Myocyte (in vitro differentiated cells): ENCODE measurements around the gene PXMP4. TPM values are rescaled to one million over a fixed set of nuclear protein-coding genes. Genes with fewer than 3 reads are reported as not detected.

Experiments used
- DNase-seq: peaks from one replicate; pipeline ENCODE4 v3.0.0-alpha.2; 2012; ENCODE audit warnings: low read depth
- total RNA-seq: library from RNA; depleted of rRNA; stranded (reverse); fragments of >200 nt; gene quantifications from 2 replicates; pipeline ENCODE4 v1.2.3, GENCODE V29; 2014

The PXMP4 gene
- total RNA-seq, 1 donor from 2014 or later = 6.4 TPM

DNA sequence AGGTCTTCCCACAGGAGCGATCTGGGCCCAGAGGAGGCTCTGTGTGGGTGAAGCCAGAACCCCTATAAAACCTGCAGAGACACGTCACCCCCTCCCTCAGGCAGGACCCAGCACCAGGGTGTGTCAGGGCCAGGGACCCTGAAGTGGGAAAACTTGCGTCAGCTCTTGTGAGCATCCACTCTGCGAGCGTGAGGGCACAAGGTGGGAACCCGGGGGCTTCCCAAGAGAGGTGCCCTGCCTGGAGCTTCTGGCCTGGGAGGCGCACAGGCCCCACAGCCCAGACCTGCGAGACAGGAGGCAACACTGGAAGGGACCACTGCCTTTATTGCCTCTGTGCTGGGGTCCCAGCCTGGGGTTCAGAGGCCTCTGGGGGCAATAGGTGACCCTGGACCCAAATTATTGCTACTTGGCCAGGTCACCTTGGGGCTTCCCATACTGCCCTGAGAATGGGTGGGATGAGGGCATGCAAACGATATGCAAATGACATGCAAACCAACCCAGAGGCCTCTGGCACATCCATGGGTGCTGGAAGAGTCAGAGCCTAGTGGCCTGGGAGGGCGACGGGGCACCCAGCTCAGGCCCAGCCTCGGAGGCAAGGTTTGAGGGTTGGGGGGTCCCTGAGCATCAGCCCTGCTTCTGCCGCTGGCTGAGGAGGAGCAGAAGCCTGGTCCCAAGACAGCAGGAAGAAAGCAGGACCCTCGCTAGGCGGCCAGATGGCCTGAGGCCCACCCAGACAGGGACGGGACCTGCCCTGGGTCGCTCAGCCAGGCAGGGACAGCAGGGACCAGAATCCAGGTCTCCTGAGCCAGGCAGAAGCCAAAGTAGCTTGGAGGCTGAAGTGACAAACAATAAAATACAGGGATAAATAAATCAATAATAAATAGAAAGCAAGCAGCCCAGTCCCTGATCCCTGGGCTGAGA, 63.1 kb downstream of the PXMP4 start:
- no peak for DNase-seq

DNA sequence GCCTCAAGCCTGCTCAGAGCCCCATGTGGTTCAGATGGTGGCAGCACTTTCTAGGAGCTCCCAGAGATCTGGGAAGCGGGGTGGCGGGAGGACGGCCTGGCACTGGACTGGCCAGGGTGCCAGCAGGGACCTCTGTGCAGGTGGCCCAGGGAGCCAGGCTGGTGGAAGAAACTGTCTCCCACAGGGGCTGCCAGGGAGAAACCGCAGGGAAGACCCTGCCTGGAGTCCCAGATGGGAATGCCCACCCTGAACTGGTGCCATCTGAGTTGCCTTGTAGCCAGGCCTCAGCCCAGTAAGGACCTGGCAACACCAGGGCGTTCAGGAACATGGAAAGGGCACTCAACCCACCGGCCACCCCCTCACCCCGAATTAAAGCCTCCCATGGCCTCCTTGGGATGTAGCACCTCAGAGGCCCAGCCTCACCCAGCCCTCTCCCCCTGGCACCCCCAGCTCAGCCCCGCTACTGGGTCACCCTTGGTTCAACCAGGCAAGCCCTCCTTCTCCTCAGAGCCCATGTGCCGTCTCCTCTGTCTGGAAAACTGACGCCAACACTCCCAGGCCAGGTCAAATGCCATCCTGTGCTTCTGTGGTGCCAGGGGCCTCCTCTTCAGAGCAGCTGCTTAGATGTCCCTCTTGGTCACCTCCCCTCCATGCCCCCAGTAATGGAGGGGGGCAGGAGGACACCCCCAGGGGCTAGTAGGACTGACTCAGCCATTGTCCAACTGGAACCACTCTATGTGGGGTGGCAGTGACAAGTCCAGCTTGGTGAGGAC, 63.9 kb downstream of the PXMP4 start:
- no peak for DNase-seq

DNA sequence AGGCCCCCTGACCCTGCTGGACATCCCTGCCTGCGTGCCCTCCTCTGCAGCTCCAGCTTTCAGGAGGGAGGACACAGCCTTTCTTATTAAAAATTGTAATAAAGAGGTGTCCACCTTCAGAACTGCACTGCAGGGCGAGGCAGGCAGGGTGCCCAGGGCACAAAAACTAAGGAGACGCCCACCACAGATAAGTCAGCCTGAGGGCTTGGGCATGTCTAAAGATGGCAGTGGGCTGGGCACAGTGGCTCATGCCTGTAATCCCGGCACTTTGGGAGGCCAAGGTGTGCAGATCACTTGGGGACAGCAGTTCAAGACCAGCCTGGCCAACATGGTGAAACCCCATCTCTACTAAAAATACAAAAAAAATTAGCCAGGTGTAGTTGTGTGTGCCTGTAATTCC, 64.9 kb downstream of the PXMP4 start:
- no peak for DNase-seq

DNA sequence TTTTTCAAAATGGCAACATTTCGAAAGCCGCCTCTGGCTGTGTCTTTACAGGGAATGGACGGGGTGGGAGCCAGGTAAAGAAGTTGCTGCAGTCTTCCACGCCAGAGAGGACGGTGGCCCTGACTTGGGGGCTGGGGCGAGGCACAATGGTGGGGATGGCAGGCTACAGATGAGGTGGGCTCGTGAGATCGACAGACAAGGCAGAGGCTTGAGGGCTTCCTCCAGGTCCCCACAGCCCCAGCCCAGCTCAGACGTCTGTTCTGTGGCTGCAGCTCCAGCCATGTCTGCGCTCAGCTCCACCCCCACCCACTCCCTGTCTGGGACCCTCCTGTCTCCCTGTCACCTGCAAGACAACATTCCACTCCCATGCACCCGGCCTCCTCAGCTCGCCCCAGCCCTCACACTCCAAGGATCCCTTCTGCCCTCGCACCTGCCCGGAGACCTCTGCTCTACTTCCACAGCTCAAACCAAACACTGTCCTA, 65.4 kb downstream of the PXMP4 start:
- DNase-seq = no peak

DNA sequence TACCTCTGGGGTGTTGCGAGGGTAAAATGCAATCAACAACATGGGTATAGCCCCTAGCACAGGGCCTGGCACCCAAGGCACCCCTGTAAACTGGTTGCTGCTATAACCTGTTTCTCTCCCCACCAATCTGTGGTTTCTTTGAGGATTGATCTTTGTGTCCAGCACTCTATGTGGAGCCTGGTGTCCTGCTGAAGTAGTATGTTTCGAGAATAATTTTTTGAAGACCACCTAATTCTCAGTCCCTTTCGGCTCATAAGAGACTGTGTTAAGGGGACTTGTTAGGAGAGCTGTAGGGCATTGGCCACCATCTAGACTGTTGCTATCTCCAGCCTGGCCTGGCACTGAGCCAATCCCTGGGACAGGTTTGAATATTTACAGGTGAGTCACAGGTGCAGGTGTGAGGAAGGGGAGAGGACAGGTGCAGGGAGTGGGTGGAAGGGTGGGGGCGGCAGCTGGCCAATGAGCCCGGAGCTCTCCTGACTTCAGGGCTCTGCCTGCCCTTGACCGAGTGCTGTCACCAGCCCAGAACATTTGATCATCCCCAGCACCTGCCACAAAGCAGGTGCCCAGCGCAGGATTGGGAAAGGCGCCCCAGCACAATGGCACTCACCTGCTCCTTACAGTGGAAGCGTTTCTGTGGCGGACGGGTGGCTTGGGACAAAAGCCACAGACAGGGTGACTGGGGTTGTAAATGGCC, 66.1 kb downstream of the PXMP4 start:
- peak; percentile 46 for DNase-seq

DNA sequence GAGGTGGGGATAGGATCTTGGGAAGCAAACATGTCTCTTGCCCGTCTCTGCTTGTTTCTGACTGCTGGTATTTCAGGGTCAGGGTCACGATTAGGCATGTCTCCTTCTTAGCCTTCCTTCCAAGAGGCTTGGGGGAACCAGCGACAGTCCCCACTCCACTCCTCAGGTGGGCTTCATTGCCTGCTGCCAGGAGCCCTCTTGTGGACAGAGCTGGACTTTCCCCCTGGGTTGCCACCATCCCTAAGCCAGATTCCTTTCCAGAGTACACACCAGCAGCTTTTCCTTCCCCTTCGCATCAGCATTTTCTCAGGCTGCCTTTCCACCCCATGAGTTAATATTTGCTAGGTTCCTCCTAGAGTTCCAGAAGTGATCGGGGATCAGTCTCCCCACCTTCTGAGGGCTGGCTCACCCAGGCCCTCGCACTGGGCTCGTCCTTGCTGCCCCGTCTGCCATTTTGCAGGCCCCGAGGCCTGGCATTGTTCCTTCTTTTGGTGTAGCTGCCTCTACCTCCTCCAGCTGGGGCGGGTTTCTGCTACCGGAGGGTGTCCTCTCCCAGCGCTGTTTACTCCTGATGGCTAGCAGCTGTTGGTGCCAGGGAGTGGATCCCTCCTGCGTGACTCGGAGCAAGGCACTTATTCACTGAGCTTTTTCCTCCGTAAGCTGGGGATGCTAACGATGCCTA, 66.8 kb downstream of the PXMP4 start:
- peak; percentile 74 for DNase-seq

Other genes with a start within 250 kb of the PXMP4 start
- 12.4 and 14.3 TPM in 2 replicates for gene CBFA2T2, start 230.2 kb downstream of the PXMP4 start, total RNA-seq
- gene C20orf144, start 58.0 kb downstream of the PXMP4 start, total RNA-seq = 0.24 TPM in 1 of 2 replicates, not detected in the other
- gene ACTL10, start 53.4 kb downstream of the PXMP4 start, total RNA-seq = 0.10 TPM in 1 of 2 replicates, not detected in the other
- gene NECAB3, start 45.9 kb downstream of the PXMP4 start, total RNA-seq = 186 and 221 TPM in 2 replicates
- 4.3 and 6.0 TPM in 2 replicates for gene E2F1, start 33.9 kb downstream of the PXMP4 start, total RNA-seq
- 1.8 and 2.0 TPM in 2 replicates for gene ZNF341, start 11.7 kb upstream of the PXMP4 start, total RNA-seq
- gene CHMP4B, start 91.0 kb upstream of the PXMP4 start, total RNA-seq = 78.0 and 88.5 TPM in 2 replicates